HG03565 (cell line): Measurements from ENCODE around the gene GDPGP1.
A peak's percentile ranks its signal among the peaks of the same experiment; 100 is the strongest.
"Not testable (repeated sequence)": the region's sequence is repeated elsewhere in the genome, so short reads cannot be mapped to it uniquely, and the experiment has no call there.

ENCODE experiments used
- ATAC-seq: cut with Tn5 transposase; IDR thresholded peaks from one replicate; pipeline ENCODE4 v1.9.1; 2021; ENCODE audit warnings: mild to moderate bottlenecking, moderate library complexity; ENCODE audit not compliant: unreplicated experiment

Gene GDPGP1, protein sequence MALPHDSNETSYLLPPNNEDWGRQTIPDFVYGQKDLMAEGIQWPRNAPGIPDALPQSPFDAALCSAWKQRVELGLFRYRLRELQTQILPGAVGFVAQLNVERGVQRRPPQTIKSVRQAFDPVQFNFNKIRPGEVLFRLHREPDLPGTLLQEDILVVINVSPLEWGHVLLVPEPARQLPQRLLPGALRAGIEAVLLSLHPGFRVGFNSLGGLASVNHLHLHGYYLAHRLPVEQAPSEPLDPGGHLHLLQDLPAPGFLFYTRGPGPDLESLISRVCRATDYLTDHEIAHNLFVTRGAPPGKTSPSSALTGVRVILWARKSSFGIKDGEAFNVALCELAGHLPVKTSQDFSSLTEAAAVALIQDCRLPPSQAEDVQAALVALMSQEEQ

GRCh38 chr15:90234096-90234988, at the start of gene GDPGP1:
TSS of gene GDPGP1 (plus strand) at chr15:90234209. CDS start at chr15:90240909, 6,700 bp downstream.
- ATAC-seq, result peak; percentile 64

GRCh38 chr15:90184786-90185704, 49.0 kb upstream of the GDPGP1 start:
- ATAC-seq, result peak; percentile 55

DNA sequence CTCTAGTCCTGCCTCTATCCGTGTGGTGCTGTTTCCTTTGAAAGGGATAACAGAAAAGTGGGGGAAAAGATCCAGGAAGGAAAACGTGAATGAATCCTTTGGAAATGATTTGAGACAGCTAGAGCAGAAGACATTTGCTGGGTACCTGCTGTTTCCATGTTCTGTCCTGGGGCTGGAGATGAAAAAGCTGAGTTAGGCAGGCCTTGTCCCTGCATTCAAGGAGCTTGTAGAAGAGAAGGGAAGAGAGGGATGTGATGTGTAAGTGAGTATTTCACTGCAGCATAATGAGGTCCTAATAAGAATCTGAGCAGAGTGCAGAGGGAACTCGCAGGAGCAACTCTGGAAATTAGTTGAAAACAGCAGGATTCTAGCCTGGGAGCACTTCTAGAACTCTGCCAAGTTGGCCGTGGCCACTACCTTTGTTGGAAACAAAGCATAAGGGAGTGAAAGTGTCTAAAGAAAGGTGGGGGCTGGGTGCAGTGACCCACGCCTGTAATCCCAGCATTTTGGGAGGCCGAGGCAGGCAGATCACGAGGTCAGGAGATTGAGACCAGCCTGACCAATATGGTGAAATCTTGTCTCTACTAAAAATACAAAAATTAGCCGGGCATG, 46.6 kb upstream of the GDPGP1 start:
- no peak for ATAC-seq

- ATAC-seq, result not testable (repeated sequence)
Measured at GRCh38 chr15:90188065-90188464, 45.9 kb upstream of the GDPGP1 start.

- no peak for ATAC-seq
Measured at GRCh38 chr15:90188914-90189748, 44.9 kb upstream of the GDPGP1 start.

DNA sequence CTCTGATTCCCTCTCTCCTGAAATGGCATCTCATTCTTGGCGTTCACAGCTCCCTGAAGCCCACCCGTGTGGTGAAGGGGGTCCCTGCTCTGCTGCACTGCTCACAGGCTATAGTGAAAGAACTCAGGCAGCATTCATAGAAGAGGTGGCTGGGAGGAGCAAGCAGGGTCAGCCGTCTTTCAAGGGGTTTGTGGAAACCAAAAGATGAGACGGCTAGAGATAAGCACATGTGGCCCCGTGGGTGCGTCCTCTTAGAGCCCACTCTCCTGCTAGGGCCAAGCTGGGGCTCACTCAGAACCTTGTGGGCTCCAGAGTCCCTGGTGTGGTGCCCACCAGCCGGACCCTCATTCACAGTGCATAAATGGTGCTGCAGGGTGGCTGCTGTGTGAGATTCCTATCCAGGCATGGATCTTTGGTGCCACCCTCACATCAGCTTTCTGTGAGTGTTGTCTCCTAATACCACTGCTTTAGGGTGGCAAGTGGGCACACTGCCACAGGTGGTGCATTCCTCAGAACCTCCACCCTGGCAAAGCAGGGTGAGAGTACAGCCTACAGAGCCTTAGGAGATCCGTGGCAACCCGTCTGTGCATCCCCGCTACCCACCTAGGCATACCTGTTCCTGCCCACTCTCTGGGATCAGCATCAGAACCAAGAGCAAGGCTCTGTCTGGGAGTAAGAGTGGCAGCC, 44.1 kb upstream of the GDPGP1 start:
- ATAC-seq, result no peak

DNA sequence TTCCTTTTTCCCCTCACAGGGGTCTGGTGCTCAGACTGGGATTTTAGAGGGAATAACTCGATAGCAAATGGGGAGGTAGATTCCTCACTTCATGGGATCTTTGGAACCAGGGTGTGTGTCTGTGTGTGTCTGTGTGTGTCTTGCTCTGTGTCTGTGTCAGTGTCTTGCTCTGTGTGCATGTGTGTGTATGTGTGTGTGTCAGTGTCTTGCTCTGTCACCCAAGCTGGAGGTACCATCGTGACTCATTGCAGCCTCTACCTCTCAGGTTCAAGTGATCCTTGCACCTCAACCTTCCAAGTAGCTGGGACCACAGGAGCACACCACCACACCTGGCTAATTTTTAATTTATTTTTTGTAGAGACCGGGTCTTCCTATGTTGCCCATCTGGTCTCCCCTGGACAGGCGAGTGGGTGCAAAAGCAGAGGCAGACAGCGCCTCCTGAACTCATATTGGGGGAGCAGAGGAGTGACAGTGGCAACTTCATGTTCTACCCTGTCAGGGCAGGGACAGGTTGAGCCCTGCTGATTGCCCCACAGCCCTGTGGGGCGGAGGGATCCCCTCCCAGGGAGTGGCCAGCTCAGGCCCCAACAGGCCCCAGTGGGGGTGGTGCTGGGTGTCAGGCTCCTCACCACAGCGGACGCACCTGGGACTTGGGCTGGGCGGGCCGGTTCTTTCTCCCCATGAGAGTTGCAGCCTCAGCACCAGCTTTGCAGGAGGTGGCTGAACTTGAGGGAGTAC, 43.2 kb upstream of the GDPGP1 start:
- ATAC-seq, result peak; percentile 56

DNA sequence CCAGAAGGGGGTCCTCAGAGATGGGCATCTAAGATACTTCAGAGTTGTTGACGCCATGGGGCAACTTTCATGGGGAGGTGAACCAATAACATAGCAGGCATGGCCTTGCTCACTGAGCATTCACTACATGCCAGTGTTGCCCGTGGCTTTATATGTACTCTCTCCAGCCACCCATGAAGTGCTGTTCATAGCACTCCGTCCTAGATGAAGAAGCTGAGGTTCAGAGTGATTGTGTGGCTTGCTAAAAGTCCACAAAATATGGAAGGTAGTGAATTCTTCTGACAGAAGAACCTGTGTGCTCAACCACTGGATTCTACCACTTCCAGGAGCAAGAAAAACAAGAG, 42.7 kb upstream of the GDPGP1 start:
- no peak for ATAC-seq

GRCh38 chr15:90191794-90192509, 42.1 kb upstream of the GDPGP1 start:
- ATAC-seq, result peak; percentile 54

DNA sequence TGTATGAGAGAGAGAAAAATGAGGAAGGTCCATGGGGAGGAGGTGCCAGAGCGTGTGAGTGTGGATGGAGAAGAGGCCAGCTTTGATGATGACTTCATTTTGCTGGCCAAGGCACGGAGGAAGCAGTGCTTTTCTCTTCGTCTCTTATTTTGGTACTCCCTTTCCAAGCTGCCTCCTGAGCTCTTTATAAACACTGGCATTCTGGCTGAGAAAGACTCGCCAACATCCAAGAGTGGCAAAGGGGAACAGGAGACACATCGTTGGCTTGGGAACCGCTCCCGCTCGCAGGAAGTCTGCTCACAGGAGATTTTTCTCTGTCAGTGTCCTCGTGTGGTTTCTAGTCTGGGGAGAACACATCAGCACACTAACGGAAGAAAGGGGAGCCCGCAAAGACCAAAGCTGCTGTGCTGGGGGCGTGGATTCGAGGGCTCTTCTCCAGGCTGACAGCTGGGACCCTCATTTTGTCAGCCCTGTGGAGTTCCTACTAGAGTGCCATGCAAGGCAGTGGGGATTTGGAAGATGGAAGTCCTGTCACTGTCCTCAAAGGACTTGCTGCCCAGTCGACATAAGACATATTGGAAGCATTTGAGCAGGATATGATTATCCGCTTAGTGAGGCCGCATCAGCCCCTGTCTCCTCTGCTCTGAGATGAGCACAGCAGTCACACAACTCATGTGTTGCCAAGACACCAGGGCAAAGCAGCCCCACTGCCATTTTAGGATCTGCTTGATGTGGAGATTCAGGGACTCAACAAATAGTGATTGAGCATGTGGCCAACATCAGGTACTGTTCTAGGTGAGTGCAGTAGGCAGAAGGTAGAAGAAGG, 40.8 kb upstream of the GDPGP1 start:
- no peak for ATAC-seq

GRCh38 chr15:90194655-90195054, 39.4 kb upstream of the GDPGP1 start:
- no peak for ATAC-seq

DNA sequence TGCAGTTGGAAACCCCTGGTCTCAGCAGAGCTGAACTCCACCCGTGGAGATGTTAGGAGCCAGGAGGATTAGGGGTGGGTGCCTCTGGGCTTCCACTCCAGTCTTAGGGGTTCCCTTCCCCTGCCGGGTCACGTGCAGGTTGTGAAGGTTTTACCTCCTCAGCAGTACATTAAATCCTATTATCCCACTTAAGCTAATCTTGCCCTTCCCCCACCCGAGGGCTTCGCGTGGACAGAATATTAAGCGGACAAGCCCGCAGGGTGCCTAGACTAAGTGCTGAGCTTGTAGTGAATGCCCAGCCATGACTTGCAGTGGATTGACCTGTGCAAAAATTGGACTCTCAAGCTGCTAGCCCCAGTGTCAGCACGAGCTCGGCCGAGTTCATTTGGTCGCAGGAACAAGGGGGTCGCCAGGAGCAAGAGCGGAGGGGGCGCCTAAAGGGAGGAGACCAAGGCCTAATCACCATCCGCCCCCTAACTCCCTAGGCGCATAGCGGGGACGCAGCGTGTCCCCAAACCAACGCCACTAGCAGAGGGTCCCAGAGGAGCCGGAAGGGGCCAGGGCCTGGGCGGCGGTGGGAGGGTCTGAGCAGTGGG, 33.4 kb upstream of the GDPGP1 start:
- no peak for ATAC-seq

DNA sequence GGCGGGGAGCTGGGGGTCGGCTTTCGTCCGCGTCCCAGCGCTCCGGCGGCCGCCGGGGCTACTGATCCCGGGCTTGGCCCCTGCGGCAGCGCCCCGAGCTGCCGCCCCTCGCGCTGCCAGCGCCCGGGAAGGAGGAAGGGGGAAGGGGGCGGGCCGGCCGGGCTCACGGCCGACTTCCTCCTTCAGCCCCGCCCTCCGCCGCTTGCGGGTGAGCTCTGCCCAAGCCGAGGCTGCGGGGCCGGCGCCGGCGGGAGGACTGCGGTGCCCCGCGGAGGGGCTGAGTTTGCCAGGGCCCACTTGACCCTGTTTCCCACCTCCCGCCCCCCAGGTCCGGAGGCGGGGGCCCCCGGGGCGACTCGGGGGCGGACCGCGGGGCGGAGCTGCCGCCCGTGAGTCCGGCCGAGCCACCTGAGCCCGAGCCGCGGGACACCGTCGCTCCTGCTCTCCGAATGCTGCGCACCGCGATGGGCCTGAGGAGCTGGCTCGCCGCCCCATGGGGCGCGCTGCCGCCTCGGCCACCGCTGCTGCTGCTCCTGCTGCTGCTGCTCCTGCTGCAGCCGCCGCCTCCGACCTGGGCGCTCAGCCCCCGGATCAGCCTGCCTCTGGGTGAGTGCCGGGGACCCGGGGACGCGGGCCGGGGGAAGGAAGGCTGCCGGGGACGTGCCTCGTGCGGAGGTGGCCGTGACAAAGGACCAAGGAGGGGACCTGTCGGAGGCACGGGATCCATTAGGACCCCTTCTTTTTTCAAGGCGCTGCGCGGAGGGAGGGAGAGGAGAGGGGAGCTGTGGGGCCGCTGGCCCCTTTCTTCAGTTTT, 32.7 kb upstream of the GDPGP1 start, which contains the start of gene SEMA4B:
TSS of gene SEMA4B (plus strand) at position 201 of the 814 bp plus-strand sequence. CDS start at position 450, 249 bp downstream.
- peak; percentile 61 for ATAC-seq

DNA sequence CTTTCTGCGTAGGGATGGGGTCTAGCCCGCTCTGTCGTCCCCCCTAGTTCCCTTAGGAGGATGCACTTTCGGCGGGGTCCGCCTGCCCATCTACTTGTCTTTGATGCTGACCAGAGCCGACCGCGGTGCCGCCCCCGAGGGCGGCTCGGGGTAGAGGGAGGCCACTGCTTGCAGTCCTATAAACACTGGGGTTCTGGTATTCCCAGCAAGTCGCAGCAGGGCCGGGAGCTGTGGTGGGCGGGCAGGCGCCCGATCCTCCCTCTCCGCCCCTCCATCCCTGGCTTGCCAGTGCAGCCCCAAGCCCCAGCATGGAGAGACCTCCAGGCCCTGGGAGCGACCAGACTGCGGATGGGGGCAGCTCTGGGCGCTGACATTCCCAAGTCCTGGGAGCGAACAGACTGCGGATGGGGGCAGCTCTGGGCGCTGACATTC, 32.0 kb upstream of the GDPGP1 start:
- ATAC-seq, result no peak

- no peak for ATAC-seq
Measured at GRCh38 chr15:90202929-90203328, 31.1 kb upstream of the GDPGP1 start.
